Endothelial cell of umbilical vein (primary cell): Measurements from ENCODE around the gene GLI2.

Experiments used
- CTCF ChIP-seq, 2 donors: IDR thresholded peaks; 1 replicate in 1 of 2; 2 replicates in 1 of 2; pipeline ENCODE4 v1.5.1; 2011; ENCODE audit warnings: low read length in 2 of 2, mild to moderate bottlenecking in 2 of 2, moderate library complexity in 2 of 2, control low read depth in 1 of 2, inconsistent platforms in 1 of 2, low read depth in 1 of 2; ENCODE audit not compliant: insufficient read depth in 1 of 2; ENCODE audit errors: extremely low read depth in 1 of 2
- EZH2 ChIP-seq: IDR thresholded peaks from 2 replicates; pipeline ENCODE4 v1.6.1; 2012; ENCODE audit warnings: borderline replicate concordance, low read depth, mild to moderate bottlenecking, moderate library complexity, low read length, inconsistent platforms; ENCODE audit not compliant: severe bottlenecking
- GATA2 ChIP-seq: IDR thresholded peaks from 2 replicates; pipeline ENCODE4 v1.7.0; 2011; ENCODE audit warnings: low read depth, mild to moderate bottlenecking, moderate library complexity, mixed read lengths, low read length; ENCODE audit not compliant: insufficient read length, insufficient read depth
- JUN ChIP-seq: IDR thresholded peaks from 2 replicates; pipeline ENCODE4 v1.6.1; 2011; ENCODE audit warnings: borderline replicate concordance, low read depth; ENCODE audit not compliant: insufficient read length, insufficient read depth
- MAX ChIP-seq: IDR thresholded peaks from 2 replicates; pipeline ENCODE4 v1.6.1; 2011; ENCODE audit not compliant: insufficient read depth, insufficient read length
- POLR2A ChIP-seq: IDR thresholded peaks from 2 replicates; pipeline ENCODE4 v1.6.1; 2012; ENCODE audit warnings: low read depth, mild to moderate bottlenecking, control low read depth, low read length
- POLR2AphosphoS5 ChIP-seq: IDR thresholded peaks from 2 replicates; pipeline ENCODE4 v1.6.1; 2012; ENCODE audit warnings: low read depth, mild to moderate bottlenecking, control low read depth, low read length, moderate library complexity; ENCODE audit not compliant: insufficient read depth

GRCh38 chr2:120771781-120772208, 36.1 kb downstream of the GLI2 start:
- TF ChIP-seq EZH2, result no peak
- TF ChIP-seq GATA2, result no peak
- no peak for TF ChIP-seq CTCF (IDR thresholded peaks at IDR 0.05; ENCODE audit: extremely low read depth in 1 of 2, insufficient read depth in 1 of 2, low read depth in 1 of 2, low read length in 2 of 2)
- no peak for TF ChIP-seq POLR2A
- no peak for TF ChIP-seq MAX
- TF ChIP-seq POLR2AphosphoS5, result no peak
- TF ChIP-seq JUN, result no peak
